HK-2 (cell line): ENCODE measurements around the gene PAX7.
"Not testable (repeated sequence)": the region's sequence is repeated elsewhere in the genome, so short reads cannot be mapped to it uniquely, and the experiment has no call there.

Experiments
- DNase-seq: peaks from one replicate; pipeline ENCODE4 v3.0.0-alpha.2; 2018; ENCODE audit not compliant: unreplicated experiment

PAX7 gene

GRCh38 chr1:18760156-18760555, 129.5 kb downstream of the PAX7 start:
- DNase-seq = no peak

- DNase-seq = no peak
Observed at GRCh38 chr1:18761948-18762840, 131.5 kb downstream of the PAX7 start.

GRCh38 chr1:18764362-18764761, 133.7 kb downstream of the PAX7 start:
- no peak for DNase-seq

- DNase-seq = no peak
Observed at GRCh38 chr1:18765725-18766124, 135.1 kb downstream of the PAX7 start.

GRCh38 chr1:18766328-18766727, 135.7 kb downstream of the PAX7 start:
- DNase-seq = no peak

- not testable (repeated sequence) for DNase-seq
Observed at GRCh38 chr1:18767576-18767975, 136.9 kb downstream of the PAX7 start.

- DNase-seq = no peak
Observed at GRCh38 chr1:18768086-18768485, 137.4 kb downstream of the PAX7 start.

DNA sequence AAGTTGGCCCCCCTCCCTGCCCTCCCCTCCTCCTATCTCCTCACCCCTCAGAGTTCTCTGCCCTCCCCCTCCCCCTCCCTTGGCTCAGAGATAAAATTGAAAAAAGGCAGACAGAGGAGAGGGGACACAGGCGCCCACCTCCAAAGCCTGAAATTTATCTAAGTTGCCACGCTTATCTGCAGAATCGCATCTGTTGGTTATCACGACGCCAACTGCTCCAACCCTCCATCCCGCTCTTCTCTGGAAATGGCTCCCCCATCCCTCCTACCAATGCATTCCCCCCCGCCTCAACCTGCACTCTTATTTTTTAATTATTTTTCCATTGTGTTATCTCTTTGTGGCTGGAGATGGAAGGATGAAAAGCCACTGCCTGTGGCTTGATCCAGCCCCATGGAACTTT, 138.5 kb downstream of the PAX7 start:
- DNase-seq = no peak

- no peak for DNase-seq
Observed at GRCh38 chr1:18770799-18771198, 140.2 kb downstream of the PAX7 start.

DNA sequence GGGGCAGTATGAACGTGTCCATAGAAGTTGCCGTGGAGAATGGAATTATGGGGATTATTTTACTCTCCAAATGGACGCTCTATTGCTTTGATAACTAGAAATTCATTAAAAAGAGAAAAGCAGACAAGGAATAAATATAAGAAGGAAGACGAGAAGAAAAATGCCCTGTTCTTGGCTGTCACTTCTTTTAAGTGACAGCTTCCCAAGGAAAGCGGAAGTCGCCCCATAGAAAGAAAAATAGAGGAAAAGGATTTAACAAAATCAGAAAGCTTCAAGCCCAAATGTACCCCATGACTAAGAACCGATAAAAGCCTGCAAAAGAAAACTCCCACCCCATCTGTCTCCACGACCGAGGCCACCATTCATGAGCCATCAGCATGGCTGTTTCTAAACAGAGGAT, 143.1 kb downstream of the PAX7 start:
- no peak for DNase-seq

DNA sequence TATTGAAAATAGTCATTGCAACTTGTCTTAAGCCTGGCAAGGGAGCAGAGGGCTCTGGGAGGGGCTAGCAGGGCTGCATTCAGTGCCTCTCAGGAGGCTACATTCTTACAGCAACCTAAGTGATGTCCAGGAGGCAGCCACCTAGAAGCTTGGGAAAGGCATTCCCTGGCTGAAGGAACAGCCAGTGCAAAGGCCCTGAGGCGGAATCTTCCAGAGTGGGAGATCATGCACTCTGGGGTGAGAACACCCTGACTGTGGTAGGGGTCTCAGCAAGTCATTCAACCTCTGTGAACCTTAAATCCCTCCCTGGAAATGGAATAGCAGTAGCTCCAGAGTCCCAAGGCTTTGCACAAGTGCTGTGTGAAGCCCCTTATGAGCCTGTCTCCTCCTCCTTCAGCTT, 144.7 kb downstream of the PAX7 start:
- DNase-seq = no peak

DNA sequence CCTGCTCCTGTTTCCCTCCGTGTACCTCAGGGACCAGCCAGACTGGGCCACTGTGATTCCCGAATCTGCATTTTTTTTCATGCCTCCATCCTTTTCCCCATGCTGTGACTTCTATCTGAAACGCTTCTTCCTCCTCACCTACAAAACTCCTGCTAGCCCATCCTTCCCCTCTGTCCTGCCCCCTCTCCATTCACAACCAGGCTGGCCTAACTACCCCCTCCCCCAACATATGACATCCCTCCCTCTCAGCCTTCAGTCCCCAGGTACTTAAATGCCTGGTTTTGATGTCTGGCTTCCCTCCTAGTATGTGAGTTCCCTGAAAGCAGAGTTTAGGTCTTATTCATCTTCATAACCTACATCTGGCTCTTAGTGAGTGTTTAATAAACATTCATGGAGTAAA, 146.1 kb downstream of the PAX7 start:
- no peak for DNase-seq

DNA sequence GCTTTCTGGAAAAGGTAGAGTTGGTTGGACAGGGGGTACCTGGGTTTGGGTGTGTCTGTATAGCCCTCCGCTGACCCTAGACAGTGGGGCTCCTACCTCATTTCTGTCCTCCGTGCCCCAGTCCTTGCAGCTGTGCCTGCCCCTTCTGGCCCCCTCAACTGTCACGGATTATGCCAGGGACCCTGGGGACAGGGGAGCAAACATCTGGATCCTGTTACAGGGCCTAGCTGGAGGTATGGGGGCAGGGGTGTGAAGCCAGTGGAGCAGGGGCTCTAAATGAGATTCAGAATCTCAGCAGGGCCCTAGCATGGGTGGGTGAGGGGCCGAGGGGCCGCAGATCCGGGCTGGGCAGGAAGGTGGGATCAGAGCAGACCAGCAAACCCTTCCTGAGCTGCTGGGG, 147.8 kb downstream of the PAX7 start:
- no peak for DNase-seq

DNA sequence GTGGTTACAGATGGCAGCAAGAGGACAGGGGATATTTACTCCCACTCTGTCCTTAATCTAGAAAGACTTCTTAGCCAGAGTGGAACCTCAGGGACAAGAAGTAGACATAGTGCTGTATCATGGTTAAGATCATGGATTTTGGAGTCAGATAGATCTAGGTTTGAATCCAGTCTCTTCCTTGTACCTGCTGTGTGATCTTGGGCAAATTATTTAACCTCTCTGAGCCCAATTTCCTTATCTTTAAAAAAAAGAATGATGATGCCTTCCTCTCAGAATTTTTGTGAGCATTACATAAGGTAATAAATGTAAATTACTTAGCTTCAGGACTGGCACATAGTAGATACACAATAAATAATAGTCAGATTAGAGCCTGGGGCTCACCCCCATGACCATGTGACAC, 150.4 kb downstream of the PAX7 start:
- no peak for DNase-seq

DNA sequence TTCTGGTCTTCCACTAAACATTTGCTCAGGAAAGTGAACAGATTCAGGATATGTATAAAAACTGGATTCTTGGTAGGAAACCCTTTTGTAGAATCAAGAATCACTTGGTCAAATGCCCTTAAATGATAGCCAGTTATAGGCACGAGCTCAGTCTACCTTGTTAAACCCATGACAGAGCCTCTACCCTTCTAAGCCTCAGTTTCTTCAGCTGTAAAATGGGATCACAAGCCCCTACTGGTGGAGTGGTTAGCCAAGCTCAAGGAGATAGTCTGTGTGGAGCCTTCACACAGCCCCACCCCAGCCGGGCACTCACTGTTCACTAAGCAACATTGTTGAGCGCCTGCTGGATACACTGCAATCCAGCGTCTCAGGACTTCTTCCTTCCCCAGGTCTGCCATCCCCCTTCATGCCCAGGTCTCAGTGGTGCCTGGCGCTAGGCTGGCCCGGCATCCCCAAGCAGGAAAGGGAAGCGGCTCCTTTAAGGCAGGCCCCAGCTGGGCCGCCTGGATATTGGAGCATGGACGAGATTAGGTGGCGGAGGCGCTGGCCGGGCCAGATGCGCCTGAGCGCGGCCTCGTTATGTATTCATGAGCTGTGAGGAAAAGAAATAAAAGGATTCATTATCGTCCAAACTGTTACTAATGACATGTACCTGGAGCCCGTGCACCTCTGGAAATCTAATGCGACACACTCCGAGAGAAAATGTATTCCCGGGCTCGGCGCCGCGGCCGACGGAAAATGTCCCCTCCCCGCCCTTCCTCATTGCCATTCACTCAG, 153.2 kb downstream of the PAX7 start:
- DNase-seq = no peak

DNA sequence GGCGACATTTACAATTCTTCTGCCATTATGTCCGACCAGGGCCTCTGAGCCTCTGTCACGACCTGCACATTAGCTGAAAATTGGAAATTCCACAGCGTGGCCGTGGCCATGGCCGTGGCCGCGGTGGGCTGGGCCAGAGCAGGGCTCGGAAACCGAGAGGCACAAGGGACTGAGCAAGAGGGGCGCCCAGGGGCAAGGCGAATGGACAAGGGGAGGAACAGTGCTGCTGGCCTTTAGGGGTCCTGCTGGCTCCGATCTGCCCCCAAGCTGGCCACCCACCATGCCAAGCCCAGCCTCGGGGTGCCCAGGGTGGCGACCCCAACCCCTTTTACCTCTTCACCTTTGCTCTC, 153.8 kb downstream of the PAX7 start:
- DNase-seq = no peak

GRCh38 chr1:18786149-18786548, 155.5 kb downstream of the PAX7 start:
- DNase-seq = no peak

DNA sequence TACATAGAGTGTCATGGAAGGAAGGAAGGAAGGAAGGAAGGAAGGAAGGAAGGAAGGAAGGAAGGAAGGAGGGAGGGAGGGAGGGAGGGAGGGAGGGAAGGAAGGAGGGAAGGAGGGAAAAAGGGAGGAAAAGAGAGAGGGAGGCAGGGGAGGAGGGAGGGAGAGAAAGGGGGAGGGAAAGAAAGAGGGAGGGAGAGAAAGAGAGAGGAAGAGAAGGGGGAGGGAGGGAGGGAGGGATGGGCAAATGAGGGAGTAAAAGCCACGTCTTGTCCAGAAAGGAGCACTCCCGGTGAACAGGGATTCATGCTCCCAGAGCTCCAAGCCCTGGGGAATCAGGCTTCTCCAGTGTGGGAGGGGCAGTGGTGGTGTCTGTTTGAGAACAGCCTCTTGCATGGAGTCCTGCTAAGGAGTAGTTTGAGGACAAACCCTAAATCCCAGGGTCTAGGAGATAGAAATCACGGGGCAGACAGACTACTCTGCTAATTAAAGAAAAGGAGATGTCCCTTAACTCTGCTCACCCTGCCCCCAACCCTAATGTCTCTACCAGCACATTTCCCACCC, 157.3 kb downstream of the PAX7 start:
- DNase-seq = no peak

- no peak for DNase-seq
Observed at GRCh38 chr1:18789246-18789645, 158.6 kb downstream of the PAX7 start.

- DNase-seq = no peak
Observed at GRCh38 chr1:18792747-18793146, 162.1 kb downstream of the PAX7 start.

GRCh38 chr1:18793164-18793563, 162.5 kb downstream of the PAX7 start:
- DNase-seq = no peak

DNA sequence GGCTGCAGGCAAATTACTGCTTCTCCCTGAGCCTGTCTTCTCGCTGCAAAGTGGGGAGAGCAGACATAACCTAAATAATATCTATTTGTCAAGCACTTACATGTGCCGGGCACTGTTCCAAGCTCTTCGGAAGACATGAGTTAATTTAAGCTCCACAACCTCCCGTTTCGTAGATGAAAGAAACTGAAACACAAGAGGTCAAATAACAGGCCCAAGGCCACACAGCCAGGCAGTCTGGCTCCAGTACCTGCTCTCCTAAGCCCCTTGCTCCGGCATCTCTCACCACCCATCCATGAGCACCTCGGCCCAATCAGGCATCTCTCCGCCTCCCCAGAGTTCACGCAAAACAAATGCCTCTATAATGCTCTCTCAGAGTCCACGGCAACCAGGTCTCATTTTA, 163.4 kb downstream of the PAX7 start:
- no peak for DNase-seq

DNA sequence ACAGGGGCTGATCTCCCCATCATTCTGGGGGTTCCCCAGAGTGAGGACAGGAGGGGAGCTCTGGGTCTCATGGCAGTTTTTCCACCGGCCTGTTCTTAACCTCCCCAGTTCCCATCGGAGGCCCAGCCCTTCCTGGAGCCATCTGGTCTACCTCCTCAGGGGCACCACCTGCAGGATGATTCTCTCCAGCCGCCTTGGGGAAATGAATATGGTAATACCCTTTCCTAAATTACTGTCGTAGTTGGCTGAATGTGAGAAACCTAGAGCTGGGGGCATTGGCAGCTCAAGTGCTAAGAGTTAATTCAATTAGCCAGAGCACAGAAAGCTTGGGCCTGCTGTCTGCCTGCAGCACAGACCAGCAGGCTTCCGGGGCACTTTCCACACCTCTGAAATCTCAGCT, 163.9 kb downstream of the PAX7 start:
- no peak for DNase-seq
